ENCODE measurements around the gene SLC22A3. TPM values are rescaled to one million over a fixed set of nuclear protein-coding genes. Genes with fewer than 3 reads are reported as not detected.

The SLC22A3 gene
- polyA plus RNA-seq, 3 donors, result 2.8 to 11.3 (median 2.9) TPM

GRCh38 chr6:160331204-160331603 is 17.0 kb upstream of the SLC22A3 start:
- WGBS, 3 donors, result 69 to 83% (median 72%) methylated on average over 5 of the region's 5 CpGs
- H3K27ac ChIP-seq (ENCODE audit: low read depth, low read length), result no peak overlapping the region

GRCh38 chr6:160331753-160332152 is 16.4 kb upstream of the SLC22A3 start:
- H3K27ac ChIP-seq (ENCODE audit: low read depth, low read length), result no peak overlapping the region
- 68 to 76% (median 72%) methylated on average over 5 of the region's 5 CpGs for WGBS, 3 donors

DNA sequence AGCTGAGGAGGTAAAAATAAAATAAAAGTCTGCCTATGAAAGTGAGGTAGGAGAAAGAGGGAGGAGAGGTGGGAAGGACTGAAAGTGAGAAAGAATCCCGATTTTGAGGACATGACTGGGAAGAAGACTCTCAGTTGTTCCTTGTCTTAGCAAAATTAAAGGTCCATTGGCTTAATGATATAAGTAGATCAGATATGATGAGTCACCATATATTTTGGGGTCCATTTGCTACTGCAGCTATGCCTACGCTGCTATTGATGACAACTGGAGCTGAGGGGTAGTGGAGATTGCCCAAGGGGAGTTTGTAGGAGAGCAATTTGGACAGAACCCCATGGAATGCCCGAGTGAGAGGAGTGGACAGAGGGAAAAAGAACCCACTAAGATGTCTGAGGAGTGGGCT is 15.1 kb upstream of the SLC22A3 start:
- WGBS, 3 donors, result 75 to 81% (median 76%) methylated on average over 3 of the region's 3 CpGs
- H3K27ac ChIP-seq (ENCODE audit: low read depth, low read length), result no peak overlapping the region

- no peak overlapping the region for H3K27ac ChIP-seq (ENCODE audit: low read depth, low read length)
- whole genome bisulfite sequencing, 3 donors, result 68 to 90% (median 87%) methylated on average over 2 of the region's 2 CpGs
Observed at GRCh38 chr6:160333841-160334240, 14.3 kb upstream of the SLC22A3 start.

DNA sequence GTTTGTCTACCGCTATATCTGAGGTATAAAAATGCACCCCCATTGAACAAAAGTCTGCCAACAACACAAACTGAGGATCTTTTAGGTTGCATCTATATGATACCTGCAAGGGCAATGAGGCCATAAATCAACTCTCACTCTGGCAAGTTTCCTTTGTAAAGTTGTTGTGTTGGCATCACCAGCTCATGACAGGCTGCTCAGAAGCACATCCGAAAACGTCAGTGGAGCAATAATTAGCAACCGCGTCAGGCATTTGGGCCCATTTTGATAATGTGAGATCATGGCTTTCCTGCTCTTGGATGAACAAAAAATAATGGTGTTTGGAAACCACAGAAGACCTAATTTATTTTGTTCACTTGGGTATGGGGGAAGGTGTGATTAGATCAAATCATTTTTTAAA is 12.0 kb upstream of the SLC22A3 start:
- WGBS, 3 donors, result 93 to 95% (median 94%) methylated on average over 5 of the region's 5 CpGs
- no peak overlapping the region for H3K27ac ChIP-seq (ENCODE audit: low read depth, low read length)

- 86 to 97% (median 92%) methylated on average over 2 of the region's 2 CpGs for WGBS, 3 donors
- H3K27ac ChIP-seq (ENCODE audit: low read depth, low read length), result no peak overlapping the region
Observed at GRCh38 chr6:160337301-160337700, 10.9 kb upstream of the SLC22A3 start.

DNA sequence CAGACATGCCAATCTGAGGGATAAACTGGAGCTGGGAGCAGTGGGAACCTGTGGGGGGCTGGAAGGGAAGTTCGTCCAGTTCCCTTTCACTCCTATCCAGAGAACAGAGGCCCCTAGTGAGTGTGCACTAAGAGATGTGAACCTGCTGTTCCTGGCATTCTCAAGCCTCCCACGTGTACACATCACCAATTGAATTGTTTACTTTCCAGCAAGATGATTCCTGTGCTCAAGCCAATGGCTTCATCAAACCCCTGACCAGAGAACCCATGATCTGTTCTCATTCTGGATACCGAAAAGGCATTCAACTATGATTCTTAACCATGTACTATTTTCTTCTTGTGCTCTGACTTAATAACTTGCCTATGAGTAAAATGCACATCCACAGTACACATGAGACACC is 10.2 kb upstream of the SLC22A3 start:
- no peak overlapping the region for H3K27ac ChIP-seq (ENCODE audit: low read depth, low read length)
- 66 to 76% (median 72%) methylated on average over 3 of the region's 3 CpGs for WGBS, 3 donors

DNA sequence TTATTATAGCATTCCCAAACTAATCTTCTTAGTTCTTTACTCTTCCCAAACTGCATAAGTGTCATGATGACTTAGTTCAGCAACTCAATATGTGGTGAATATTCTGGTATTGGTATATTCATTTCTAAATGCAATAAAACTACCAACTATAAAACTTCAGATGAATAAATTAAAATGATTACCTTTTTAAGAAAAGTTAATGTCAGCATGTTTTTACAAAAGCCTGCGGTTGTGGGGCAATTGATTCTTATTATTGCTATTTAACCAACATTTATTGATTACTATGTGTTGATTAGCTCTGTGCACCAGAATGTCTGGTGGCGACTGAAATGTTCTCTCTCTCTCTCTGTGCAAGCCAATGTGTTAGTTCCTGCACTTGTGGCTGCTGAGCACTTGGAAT is 5.0 kb upstream of the SLC22A3 start:
- no peak overlapping the region for H3K27ac ChIP-seq (ENCODE audit: low read depth, low read length)
- WGBS, 3 donors, result 61 to 89% (median 83%) methylated on average over 2 of the region's 2 CpGs

- 90 to 96% (median 90%) methylated on average over 3 of the region's 3 CpGs for WGBS, 3 donors
- no peak overlapping the region for H3K27ac ChIP-seq (ENCODE audit: low read depth, low read length)
Observed at GRCh38 chr6:160344271-160344670, 3.9 kb upstream of the SLC22A3 start.

DNA sequence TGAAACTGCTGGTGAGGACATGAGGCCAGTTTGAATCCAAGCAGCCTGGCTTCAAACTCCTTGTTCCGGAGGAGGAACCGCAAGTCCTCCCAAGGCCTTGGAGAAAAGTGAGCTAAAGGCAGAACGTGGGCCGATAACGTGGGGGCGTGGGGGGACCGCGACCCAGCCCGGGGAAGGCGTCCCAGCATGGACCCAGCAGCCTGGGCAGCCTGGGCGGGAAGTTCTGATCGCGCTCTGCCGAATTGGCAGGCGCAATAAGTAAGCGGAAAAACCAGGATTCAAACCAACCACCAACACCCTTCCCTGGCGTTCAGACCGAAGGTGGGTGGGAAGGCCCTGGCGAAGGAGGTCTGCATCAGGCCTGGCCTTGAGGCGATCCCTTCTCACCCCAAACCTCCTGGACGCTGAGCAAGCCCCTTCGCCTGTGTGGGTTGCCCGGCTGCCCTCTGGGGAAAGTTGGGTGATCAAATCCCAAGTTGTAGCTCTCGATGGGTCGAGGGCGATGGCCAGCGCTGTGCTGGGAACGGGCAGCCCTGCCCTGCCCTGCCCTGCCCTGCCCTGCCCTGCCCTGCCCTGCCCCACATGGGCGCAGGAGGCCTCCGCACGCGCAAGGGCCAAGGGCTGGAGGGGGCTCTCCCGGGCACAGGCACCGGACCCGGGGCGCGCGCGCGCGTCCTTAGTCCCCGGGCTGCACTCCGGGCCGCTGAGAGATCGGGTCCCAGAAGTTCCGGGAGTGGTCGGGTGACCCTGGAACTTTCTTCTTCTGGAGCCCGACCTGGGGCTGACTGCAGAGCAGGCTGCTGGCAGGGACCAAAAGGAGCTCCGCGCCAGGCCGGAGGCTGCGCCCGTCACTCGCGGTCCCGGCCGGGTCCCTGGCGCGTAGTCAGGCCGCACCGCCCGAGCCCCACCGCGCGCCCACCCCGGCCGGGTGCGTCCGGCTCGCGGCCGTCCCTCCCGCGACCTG is 637 bp upstream of the SLC22A3 start:
- H3K27ac ChIP-seq (ENCODE audit: low read depth, low read length), result no peak overlapping the region
- 35 to 41% (median 36%) methylated on average over 62 to 74 of the region's 74 CpGs for WGBS, 3 donors

- 3 to 6% (median 3%) methylated on average over 23 of the region's 23 CpGs for WGBS, 3 donors
- H3K27ac ChIP-seq (ENCODE audit: low read depth, low read length), result no peak overlapping the region
Observed at GRCh38 chr6:160349020-160349441, 853 bp downstream of the SLC22A3 start.

- 77 to 87% (median 82%) methylated on average over 11 of the region's 11 CpGs for WGBS, 3 donors
- H3K27ac ChIP-seq (ENCODE audit: low read depth, low read length), result no peak overlapping the region
Observed at GRCh38 chr6:160349814-160350350, 1.7 kb downstream of the SLC22A3 start.

- no peak overlapping the region for H3K27ac ChIP-seq (ENCODE audit: low read depth, low read length)
Observed at GRCh38 chr6:160353950-160354496, 5.8 kb downstream of the SLC22A3 start.

DNA sequence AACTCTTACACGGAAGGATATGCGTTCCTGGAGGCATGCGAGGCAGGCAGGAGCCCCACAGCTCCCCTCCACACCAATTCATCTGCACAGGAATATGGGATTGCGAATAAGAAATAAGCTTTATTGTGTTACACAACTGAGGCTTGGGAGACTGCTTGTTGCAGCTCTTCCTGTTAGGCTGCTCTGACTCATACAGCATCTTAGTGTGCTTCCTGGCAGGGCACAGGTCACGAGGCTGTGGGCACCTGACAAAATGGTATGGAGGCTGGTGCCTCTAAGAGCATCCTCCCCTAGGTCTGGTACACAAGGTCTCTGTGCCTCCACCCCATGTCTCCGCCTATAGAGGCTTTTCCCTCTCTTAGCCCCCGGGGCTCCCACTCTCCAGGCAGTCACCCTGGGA is 6.8 kb downstream of the SLC22A3 start:
- no peak overlapping the region for H3K27ac ChIP-seq (ENCODE audit: low read depth, low read length)
- 78 to 83% (median 80%) methylated on average over 7 of the region's 7 CpGs for WGBS, 3 donors

More at GRCh38 chr6:160353950-160354496, 5.8 kb downstream of the SLC22A3 start:
- WGBS, 3 donors, result 83 to 93% (median 86%) methylated on average over 2 of the region's 2 CpGs

DNA sequence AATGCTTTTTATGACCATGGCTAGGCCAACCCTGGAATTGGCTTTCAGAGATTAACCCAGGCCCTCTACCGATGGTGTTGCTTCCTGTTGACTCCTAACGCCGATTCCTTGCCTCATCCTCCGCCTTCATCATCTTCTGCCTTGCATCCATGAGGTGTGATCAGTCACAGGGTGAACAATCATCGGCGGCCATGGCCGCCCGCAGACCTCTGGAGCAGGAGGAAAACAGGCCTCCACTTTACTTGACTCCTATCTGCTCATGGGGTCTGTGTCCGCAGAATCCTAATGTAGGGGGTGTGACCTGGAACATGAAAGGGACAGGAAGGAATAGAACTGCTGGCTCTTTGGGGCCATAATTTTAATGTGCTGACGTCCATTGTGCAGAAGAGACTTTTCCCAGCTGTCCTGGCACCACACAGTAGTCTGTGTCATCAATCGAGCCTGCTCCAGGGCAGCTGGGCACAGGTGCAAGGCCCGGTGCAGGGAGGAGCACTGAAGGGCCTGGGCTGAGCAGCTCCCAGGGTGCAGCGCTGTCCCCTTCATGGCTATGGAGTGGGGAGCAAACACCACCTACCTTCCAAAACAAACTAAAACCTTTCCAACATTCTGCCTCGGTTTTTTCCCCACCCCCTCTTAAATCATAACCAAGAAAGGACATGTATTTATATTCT is 8.0 kb downstream of the SLC22A3 start:
- H3K27ac ChIP-seq (ENCODE audit: low read depth, low read length), result no peak overlapping the region
- 82 to 87% (median 84%) methylated on average over 14 of the region's 14 CpGs for WGBS, 3 donors

GRCh38 chr6:160357088-160357487 is 8.9 kb downstream of the SLC22A3 start:
- 45 to 84% (median 83%) methylated on average over 6 of the region's 6 CpGs for WGBS, 3 donors
- no peak overlapping the region for H3K27ac ChIP-seq (ENCODE audit: low read depth, low read length)

DNA sequence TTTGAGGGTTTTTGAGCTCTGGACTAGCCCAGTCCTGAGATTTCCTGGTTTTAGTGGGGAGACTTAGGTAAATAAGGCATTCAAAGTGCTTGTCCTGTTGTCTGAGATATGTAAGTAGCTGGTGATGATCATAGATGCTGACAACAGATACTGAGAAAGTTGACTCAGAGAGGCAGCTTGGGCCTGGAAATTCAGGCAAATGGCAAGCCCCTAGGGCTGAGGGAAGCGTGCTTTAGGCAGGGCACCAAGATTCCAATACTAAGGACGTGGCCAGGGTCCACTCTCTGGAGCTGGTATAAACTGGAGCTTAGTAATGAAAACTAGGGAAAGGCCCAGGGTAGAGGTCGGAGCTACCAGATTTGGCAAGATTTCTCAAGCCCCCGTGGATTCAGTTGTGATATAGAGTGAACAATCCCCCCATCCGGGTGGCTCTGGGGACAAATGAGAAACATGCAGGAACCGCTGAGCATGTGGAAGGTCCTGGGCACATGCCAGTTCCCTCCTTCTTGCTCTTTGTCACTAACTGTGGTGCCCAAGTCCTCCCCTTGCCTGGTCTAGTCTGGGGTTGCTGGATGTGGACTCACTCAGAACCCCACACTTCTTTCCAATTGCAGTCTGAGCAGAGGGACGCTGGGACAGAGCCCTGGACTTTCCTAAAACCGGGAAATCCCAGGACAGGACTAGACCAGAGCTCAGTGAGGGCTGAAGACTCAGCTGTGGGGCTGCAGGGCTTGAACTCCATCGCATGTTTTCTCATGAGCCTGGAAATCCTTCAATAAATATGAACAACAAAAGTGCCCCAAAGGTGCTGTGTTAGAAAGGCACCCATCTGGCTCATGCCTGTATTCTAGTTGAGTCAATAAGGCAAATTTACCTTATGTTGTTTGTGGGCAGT is 10.3 kb downstream of the SLC22A3 start:
- 71 to 84% (median 74%) methylated on average over 9 of the region's 9 CpGs for WGBS, 3 donors
- H3K27ac ChIP-seq (ENCODE audit: low read depth, low read length), result no peak overlapping the region

DNA sequence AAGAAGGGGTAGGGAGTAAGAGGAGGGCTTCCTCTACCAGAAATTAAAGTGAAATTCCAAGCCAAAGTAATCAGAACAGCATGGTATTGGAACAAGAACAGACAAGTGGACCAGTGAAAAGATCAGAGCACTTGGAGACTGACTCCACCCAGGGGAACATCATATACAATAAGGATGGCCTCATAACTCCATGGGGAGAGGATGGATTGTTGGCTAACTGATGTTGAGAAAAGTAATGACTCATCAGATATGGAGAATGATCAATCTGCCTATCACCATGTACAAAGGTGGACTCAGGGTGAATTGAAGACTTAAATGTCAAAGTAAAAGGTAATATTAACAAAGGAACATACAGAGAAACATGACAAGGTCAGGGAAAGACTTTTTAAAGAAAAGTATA is 12.8 kb downstream of the SLC22A3 start:
- H3K27ac ChIP-seq (ENCODE audit: low read depth, low read length), result no peak overlapping the region

All from adipose tissue (tissue), 3 donors.